Tibial artery (tissue), 4 donors: ENCODE measurements around the gene TMEM82.
A peak's percentile ranks its signal among the peaks of the same experiment; 100 is the strongest.

Experiments
- DNase-seq, 2 donors: peaks; one replicate each; pipeline ENCODE4 v3.0.0-alpha.2; 2019
- H3K27ac ChIP-seq, 2 donors: fragments of 200-600 bp; sonication (generic) in 1 of 2; 1 replicate in 1 of 2; 2 replicates in 1 of 2; pipeline ENCODE4 v1.5.1; 2018 to 2019; ENCODE audit warnings: mild to moderate bottlenecking in 1 of 2
- H3K27me3 ChIP-seq, 2 donors: fragments of 200-600 bp; sonication (generic) in 1 of 2; one replicate each; pipeline versions ENCODE4 v1.5.1 to v1.6.0; 2016 to 2019
- H3K36me3 ChIP-seq, 3 donors: fragments of 200-600 bp; sonication (generic) in 2 of 3; one replicate each; pipeline ENCODE4 v1.5.1; 2016 to 2019; ENCODE audit warnings: mild to moderate bottlenecking in 2 of 3
- H3K4me1 ChIP-seq, 4 donors: fragments of 200-600 bp; sonication (generic) in 2 of 4; 1 replicate in 3 of 4; 2 replicates in 1 of 4; pipeline ENCODE4 v1.5.1; 2016 to 2019
- H3K4me3 ChIP-seq, 2 donors: fragments of 200-600 bp; sonication (generic) in 1 of 2; 1 replicate in 1 of 2; 2 replicates in 1 of 2; pipeline ENCODE4 v1.5.1; 2018 to 2019; ENCODE audit warnings: mild to moderate bottlenecking in 2 of 2
- H3K9me3 ChIP-seq, 3 donors: fragments of 200-600 bp; sonication (generic) in 1 of 3; one replicate each; pipeline ENCODE4 v1.5.1; 2016 to 2019
- CTCF ChIP-seq, 2 experiments: fragments of 200-600 bp in 1 of 2; fragments of 450-650 bp in 1 of 2; IDR thresholded peaks; one replicate each; pipeline ENCODE4 v1.5.1; 2017 to 2019; ENCODE audit warnings: antibody characterized with exemption in 2 of 2, mild to moderate bottlenecking in 1 of 2, moderate library complexity in 1 of 2
- intact Hi-C: fragments of 100-400 bp; cut with DNase I; formaldehyde crosslinking; loops from one replicate; pipeline ENCODE4 v1.15.0; 2023; ENCODE audit warnings: low total_unique reads

TMEM82 gene

GRCh38 chr1:15734296-15734695 is 8.0 kb upstream of the TMEM82 start:
- Histone ChIP-seq H3K9me3 (no peaks in the 10 kb centered on the region), H3K4me3 (no peak overlapping the region), H3K27ac (peak overlapping the region in 1 of 2 donors; percentile 68), H3K36me3 (peaks cover 50 to 63% (median 62%) of the 10 kb centered on the region in 3 donors), H3K4me1 (peaks cover 0 to 31% (median 19%) of the 10 kb centered on the region in 4 donors), H3K27me3 (no peaks in the 10 kb centered on the region)
- DNase-seq: no peak
- intact Hi-C loops: loop anchor here (5.0 kb wide), 1 partner anchor 137 kb away; no protein-coding TSS in a partner anchor
- TF ChIP-seq CTCF (IDR thresholded peaks at IDR 0.05): no peak

- intact Hi-C loops: loop anchor here (5.0 kb wide), 1 partner anchor 138 kb away; no protein-coding TSS in a partner anchor
- Histone ChIP-seq H3K4me1 (peaks cover 0 to 37% (median 19%) of the 10 kb centered on the region in 4 donors), H3K9me3 (no peaks in the 10 kb centered on the region), H3K36me3 (peaks cover 44 to 57% (median 57%) of the 10 kb centered on the region in 3 donors), H3K27me3 (no peaks in the 10 kb centered on the region), H3K27ac (peak overlapping the region; percentile 28 to 68), H3K4me3 (no peak overlapping the region)
- peak in 1 of 2 donors; percentile 70 for DNase-seq
- TF ChIP-seq CTCF (IDR thresholded peaks at IDR 0.05): no peak
Observed at GRCh38 chr1:15734901-15735300, 7.4 kb upstream of the TMEM82 start.

- TF ChIP-seq CTCF (IDR thresholded peaks at IDR 0.05): no peak
- H3K9me3 ChIP-seq: no peaks in the 10 kb centered on the region
- H3K27ac ChIP-seq: peak overlapping the region; percentile 28 to 68
- H3K36me3 ChIP-seq: peaks cover 39 to 52% (median 51%) of the 10 kb centered on the region in 3 donors
- intact Hi-C loops: no loop called here
- H3K4me1 ChIP-seq: peaks cover 0 to 38% (median 19%) of the 10 kb centered on the region in 4 donors
- no peaks in the 10 kb centered on the region for H3K27me3 ChIP-seq
- H3K4me3 ChIP-seq: no peak overlapping the region
- DNase-seq: peak in 1 of 2 donors; percentile 66
Observed at GRCh38 chr1:15735304-15736037, 6.8 kb upstream of the TMEM82 start.

- Histone ChIP-seq H3K4me1 (peaks cover 0 to 42% (median 24%) of the 10 kb centered on the region in 4 donors), H3K9me3 (no peaks in the 10 kb centered on the region), H3K36me3 (peaks cover 31 to 44% (median 43%) of the 10 kb centered on the region in 3 donors), H3K27ac (peak within 1 kb of the TSS; percentile 28 to 68), H3K27me3 (no peaks in the 10 kb centered on the region), H3K4me3 (no peak within 1 kb of the TSS)
- DNase-seq: peak in 1 of 2 donors; percentile 72
- peak in 1 of 2 experiments; percentile 22 for TF ChIP-seq CTCF (IDR thresholded peaks at IDR 0.05)
- intact Hi-C loops: no loop called here
Observed at GRCh38 chr1:15736038-15736891, 6.0 kb upstream of the TMEM82 start, which contains the start of gene SLC25A34. Gene SLC25A34 (plus strand): TSS chr1:15736258. CDS start chr1:15736486, 228 bp downstream.

- TF ChIP-seq CTCF (IDR thresholded peaks at IDR 0.05): no peak
- H3K4me1 ChIP-seq: peaks cover 0 to 48% (median 28%) of the 10 kb centered on the region in 4 donors
- peak overlapping the region; percentile 28 to 68 for H3K27ac ChIP-seq
- DNase-seq: no peak
- H3K4me3 ChIP-seq: no peak overlapping the region
- no peaks in the 10 kb centered on the region for H3K27me3 ChIP-seq
- intact Hi-C loops: no loop called here
- H3K9me3 ChIP-seq: no peaks in the 10 kb centered on the region
- peaks cover 25 to 38% (median 37%) of the 10 kb centered on the region in 3 donors for H3K36me3 ChIP-seq
Observed at GRCh38 chr1:15736892-15737261, 5.4 kb upstream of the TMEM82 start.
